ELF-1 (cell line): Measurements from ENCODE around the gene ANXA10.
"Not testable (repeated sequence)": the region's sequence is repeated elsewhere in the genome, so short reads cannot be mapped to it uniquely, and the experiment has no call there.

Experiments
- DNase-seq: peaks from one replicate; pipeline ENCODE4 v3.0.0-alpha.2; 2016; ENCODE audit warnings: low read depth, low spot score

ANXA10 gene, protein sequence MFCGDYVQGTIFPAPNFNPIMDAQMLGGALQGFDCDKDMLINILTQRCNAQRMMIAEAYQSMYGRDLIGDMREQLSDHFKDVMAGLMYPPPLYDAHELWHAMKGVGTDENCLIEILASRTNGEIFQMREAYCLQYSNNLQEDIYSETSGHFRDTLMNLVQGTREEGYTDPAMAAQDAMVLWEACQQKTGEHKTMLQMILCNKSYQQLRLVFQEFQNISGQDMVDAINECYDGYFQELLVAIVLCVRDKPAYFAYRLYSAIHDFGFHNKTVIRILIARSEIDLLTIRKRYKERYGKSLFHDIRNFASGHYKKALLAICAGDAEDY

DNA sequence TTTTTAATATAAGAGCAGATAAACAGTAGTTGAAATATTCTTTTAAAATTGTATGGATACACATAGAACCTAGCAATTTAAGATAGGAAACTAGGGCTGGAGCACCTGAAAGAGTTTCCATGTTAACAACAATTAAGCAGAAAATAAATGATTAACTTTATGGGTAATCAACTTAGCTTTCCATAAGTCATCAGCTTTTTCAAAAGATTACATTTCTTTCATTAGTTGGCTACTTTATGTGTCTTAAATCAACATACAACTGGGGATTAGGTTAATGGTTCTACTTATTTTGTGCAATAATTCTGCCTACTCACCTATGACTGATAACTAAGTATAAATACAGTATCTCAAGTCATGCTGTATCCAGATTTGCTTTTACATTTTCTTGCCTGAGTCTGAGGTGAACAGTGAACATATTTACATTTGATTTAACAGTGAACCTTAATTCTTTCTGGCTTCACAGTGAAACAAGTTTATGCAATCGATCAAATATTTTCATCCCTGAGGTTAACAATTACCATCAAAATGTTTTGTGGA, at the start of gene ANXA10:
ANXA10 (plus strand) TSS at position 362 of the 537 bp plus-strand sequence; CDS start at position 526, 164 bp downstream.
- no peak for DNase-seq

- DNase-seq = no peak
These were observed 47.0 kb upstream of the ANXA10 start for GRCh38 chr4:168045354-168045753.

- DNase-seq = no peak
These were observed 42.3 kb upstream of the ANXA10 start for GRCh38 chr4:168050002-168050401.

- no peak for DNase-seq
These were observed 40.8 kb upstream of the ANXA10 start for GRCh38 chr4:168051526-168051925.

DNA sequence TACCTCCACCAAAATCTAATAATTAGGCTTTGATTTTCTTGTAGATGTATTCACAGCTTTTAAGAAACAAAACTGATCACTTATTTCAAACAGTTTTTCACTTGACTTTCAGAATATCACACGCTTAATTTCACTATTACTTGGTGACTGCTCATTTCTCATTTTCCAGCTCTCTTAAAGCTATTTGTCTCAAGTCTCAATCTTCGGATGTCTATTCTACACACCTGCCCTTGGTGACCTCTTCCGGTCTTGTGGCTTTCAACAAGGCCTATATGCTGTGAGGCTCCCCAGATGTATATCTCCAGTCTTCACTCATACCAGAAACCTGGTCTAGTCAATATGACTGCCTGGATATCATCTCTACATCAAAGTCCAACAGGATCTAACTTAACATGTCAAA, 34.9 kb upstream of the ANXA10 start:
- DNase-seq = no peak

DNA sequence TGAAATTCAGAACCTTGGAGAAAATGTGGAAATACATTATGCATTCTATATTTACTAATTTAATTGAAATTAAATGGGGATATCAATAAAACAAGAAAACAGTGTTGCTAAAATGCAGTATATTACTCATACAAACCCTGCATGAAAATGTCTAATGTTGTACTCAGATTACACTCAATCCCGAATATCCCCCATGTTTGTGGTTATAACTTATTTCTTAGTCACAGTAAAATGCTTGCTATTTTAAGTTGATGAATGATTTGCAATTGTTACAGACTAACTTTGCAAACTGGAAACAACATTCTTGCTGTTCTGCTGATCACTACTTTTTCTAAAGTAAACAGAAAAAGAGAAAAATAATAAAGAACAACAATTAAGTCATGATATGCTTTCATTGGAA, 33.1 kb upstream of the ANXA10 start:
- DNase-seq = no peak

DNA sequence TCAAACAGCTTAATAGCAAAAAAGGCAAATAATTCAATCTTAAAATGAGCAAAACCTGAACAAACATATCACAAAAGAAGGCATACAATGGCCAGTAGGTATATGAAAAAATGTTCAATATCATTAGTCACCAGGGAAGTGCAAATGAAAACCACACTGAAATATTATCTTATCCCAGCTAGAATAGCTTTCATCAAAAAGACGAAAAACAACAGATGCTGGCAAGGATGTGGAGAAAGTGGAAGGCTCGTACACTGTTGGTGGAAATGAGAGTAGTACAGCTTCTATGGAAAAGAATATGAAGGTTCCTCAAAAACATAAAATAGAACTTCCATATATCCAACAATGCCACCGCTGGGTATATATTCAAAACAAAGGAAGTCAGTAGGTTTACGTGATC, 29.3 kb upstream of the ANXA10 start:
- DNase-seq = no peak

GRCh38 chr4:168070903-168071302, 21.4 kb upstream of the ANXA10 start:
- no peak for DNase-seq

- DNase-seq = no peak
These were observed 21.0 kb upstream of the ANXA10 start for GRCh38 chr4:168071304-168071703.

DNA sequence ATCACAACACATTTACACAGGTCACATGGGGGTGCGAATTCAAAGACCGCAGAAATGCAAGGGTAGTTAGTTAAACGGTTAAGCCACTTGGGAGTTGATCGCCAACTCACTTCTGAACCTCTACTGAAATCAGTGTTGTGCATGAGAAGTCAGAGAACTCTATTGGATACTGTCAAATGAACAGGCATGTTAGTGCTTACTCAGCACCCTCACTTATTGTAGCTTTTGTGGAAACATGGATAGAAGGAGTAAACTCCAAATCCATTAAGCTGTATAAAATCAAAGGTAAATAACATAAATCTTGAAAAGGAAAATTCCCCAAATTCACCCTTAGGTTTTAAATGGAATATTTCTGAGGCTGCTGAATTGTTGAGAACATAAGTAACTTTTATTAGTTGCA, 17.5 kb upstream of the ANXA10 start:
- DNase-seq = no peak

DNA sequence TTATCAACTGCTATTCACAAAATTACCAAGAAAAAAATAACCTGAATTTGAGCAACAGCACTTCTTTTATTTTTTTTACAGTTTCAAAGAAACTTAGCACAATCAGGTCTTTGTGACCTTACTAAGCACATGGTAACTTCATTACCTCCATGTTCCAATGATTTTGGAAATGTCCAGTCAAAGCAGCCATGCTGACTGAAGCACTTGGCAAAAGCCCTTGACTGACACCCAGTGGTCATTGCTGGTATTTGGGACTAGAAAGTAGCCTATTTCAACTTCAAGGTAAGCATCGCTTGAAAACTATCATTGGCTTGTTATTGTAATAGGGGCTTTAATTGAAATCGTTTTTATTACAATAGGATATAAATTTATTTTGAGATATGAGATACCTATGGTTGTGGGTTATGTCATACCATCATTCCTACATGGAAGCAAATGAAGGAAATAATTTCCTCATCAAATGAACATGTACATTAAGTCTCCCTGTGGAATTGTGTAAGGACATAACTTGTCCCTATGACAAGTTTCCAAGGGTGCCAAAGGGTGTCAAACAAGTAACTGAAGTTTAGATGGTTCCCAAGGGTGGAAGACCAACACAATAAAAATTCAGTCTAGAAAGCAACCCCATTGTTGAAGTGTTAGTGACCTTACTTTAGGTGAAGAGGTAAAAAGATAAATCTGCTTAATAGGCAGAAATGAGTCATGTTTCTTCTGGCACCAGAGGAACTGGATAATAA, 15.2 kb upstream of the ANXA10 start:
- DNase-seq = peak; percentile 49

DNA sequence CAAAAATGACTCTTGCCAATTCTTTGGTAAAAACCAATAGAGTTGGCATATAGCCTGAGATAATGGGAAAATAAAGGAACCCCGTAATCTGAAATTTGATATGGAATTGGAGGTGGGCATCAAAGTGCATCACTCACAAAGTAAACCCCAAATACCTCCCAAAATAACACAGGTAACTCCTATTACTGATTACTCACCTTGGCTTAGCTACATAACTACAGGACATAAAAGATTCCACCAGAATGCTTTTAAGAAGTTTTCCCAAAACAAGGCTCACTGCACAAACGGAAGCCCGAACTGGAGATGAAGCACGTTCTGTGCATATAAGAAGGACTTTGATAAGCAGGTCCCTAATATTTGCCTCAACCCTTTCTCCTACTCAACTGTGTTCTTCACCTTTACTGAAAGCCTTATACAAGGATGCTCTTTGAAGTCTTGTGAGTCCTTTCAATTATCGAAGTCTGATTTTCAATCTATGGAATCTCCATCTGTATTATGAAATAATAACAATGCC, 14.6 kb upstream of the ANXA10 start:
- DNase-seq = no peak

DNA sequence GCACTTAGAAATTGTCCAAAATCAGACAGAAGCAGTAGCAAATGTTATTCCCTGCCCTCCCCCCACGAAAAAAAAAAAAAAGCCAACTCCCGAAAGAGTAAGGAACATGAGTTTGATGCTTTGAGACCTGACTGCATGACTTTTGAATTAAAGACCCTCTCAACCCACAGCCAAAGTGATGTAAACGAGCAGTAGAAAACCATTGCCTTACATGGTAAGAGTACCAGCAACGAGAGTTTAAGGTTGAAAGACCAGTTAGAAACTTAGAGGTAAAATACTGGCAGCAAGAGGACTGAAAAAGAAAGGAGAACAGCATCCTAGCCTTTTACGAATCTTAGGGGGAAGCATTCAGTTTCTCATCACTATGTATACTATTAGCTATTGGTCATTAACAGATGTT, 10.0 kb upstream of the ANXA10 start:
- DNase-seq = no peak

DNA sequence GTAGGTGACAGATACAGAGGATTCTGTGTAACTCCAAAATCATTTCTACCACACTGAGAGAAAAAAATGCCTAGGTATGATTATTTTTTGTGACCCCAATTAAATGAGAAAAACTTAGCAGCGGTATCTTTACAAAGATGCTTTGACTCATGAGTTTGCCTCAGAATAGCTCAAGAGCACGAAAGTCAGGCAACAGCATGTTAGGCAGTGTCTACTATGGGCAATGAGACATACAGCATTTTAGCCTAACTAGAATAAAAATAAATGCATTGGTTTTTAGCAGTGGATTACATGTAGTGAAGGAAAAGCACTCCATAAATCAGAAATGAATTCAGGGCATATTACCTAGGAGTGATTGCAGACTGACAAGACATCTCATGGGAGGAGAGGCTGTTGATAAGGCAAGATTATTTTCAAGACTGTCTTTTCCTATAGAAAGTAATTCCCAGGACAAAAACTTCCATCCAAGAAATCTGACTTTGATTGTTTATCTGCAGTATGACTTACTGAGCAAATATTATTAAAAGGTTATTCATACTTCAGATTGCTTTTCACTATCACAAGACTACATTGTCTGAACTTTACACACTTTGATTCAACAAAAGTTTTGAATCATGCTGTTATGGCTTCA, 3.6 kb downstream of the ANXA10 start:
- no peak for DNase-seq

- no peak for DNase-seq
These were observed 4.1 kb downstream of the ANXA10 start for GRCh38 chr4:168096407-168096784.

- DNase-seq = no peak
These were observed 4.8 kb downstream of the ANXA10 start for GRCh38 chr4:168097161-168097560.

GRCh38 chr4:168098248-168098717, 5.9 kb downstream of the ANXA10 start:
- no peak for DNase-seq

DNA sequence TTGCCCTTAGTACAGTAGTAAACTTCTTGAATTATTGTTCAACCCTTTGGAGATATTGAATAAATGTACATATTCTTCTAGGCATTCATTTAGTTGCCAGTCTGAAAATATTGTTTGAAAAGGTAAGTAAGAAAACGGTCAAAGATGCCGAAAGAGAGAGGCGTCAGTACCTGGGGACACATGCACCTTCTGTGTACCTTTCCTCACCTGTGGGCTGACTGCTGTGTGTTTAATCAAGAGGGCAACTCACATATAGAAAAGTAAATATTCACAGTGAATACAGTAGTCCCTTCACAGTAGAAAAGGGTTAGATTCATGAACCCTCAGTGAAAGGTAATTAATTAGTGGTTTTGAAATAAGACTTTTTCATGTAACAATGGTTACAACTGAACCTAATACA, 6.9 kb downstream of the ANXA10 start:
- DNase-seq = no peak

DNA sequence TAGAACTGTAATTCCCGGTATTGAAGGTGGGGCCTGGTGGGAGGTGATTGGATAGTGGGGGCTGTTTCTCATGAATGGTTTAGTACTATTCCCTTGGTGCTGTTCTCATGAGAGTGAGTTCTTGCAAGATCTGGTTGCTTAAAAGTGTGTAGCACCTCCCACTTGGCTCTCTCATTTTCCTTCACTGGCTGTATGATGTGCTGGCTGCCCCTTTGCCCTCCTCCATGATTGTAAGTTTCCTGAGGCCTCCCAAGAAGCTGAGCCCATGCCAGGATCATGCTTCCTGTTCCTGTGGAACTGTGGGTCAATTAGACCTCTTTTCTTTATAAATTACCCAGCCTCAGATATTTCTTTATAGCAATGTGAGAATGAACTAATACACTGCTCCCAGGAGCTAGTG, 8.7 kb downstream of the ANXA10 start:
- no peak for DNase-seq

- DNase-seq = no peak
These were observed 10.1 kb downstream of the ANXA10 start for GRCh38 chr4:168102403-168102802.

- no peak for DNase-seq
These were observed 17.2 kb downstream of the ANXA10 start for GRCh38 chr4:168109527-168109926.

DNA sequence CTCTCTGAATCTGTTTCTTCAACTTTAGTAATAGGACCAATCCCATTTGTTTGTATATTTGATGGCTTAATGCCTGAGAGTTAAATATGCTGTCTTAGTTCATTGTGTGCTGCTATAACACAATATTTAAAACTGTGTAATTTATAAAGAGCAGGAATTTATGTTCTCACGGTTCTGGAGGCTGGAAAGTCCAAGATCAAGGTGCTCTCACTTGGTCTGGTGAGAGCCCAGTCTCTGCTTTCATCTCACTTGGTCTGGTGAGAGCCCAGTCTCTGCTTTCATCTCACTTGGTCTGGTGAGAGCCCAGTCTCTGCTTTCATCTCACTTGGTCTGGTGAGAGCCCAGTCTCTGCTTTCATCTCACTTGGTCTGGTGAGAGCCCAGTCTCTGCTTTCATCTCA, 20.7 kb downstream of the ANXA10 start:
- not testable (repeated sequence) for DNase-seq
